Gastrocnemius medialis (tissue), 4 donors: ENCODE results near the gene KCNC4. TPM values are rescaled to one million over a fixed set of nuclear protein-coding genes. Genes with fewer than 3 reads are reported as not detected.

Source experiments
- ATAC-seq, 2 donors: fragments of 150-250 bp; one replicate each; pipeline ENCODE4 v1.9.1; 2016
- DNase-seq, 2 donors: peaks; one replicate each; pipeline ENCODE4 v3.0.0-alpha.2; 2019
- H3K27ac ChIP-seq, 4 donors: fragments of 200-600 bp; sonication (generic); 1 replicate in 1 of 4; 2 replicates in 3 of 4; pipeline ENCODE4 v1.5.1; 2016 to 2018; ENCODE audit warnings: mild to moderate bottlenecking in 2 of 4, moderate library complexity in 1 of 4
- H3K27me3 ChIP-seq, 3 donors: fragments of 200-600 bp; sonication (generic) in 2 of 3; 1 replicate in 1 of 3; 2 replicates in 2 of 3; pipeline versions ENCODE4 v1.5.1 to v1.6.0; 2016 to 2019; ENCODE audit warnings: mild to moderate bottlenecking in 1 of 3, moderate library complexity in 1 of 3
- H3K36me3 ChIP-seq, 2 donors: fragments of 200-600 bp; sonication (generic) in 1 of 2; one replicate each; pipeline ENCODE4 v1.5.1; 2017 to 2018
- H3K4me1 ChIP-seq, 2 donors: fragments of 200-600 bp; sonication (generic) in 1 of 2; one replicate each; pipeline ENCODE4 v1.5.1; 2016 to 2017; ENCODE audit warnings: mild to moderate bottlenecking in 2 of 2
- H3K4me3 ChIP-seq, 4 donors: fragments of 200-600 bp; sonication (generic) in 3 of 4; 1 replicate in 1 of 4; 2 replicates in 3 of 4; pipeline ENCODE4 v1.5.1; 2016 to 2019; ENCODE audit warnings: mild to moderate bottlenecking in 2 of 4
- H3K9me3 ChIP-seq, 3 donors: fragments of 200-600 bp; sonication (generic) in 2 of 3; 1 replicate in 1 of 3; 2 replicates in 2 of 3; pipeline ENCODE4 v1.5.1; 2016 to 2019
- POLR2A ChIP-seq, 2 donors: fragments of 450-650 bp; IDR thresholded peaks; one replicate each; pipeline ENCODE4 v1.6.1; 2017; ENCODE audit warnings: antibody characterized with exemption in 2 of 2, mild to moderate bottlenecking in 2 of 2, moderate library complexity in 2 of 2
- in situ Hi-C, 4 donors: fragments of 200-750 bp; cut with MboI; loops; one replicate each; pipeline versions ENCODE4 v1.15.0 to v1.8.0; 2017; ENCODE audit warnings: low sequenced_read_pairs in 4 of 4
- intact Hi-C: fragments of 100-400 bp; cut with DNase I; formaldehyde crosslinking; loops from one replicate; pipeline ENCODE4 v1.15.1; 2023; ENCODE audit warnings: low total_unique reads
- total RNA-seq, 4 donors: library from RNA; depleted of rRNA; stranded (reverse); fragments of >200 nt; gene quantifications; one replicate each; pipeline versions ENCODE4 v1.1.0 to v1.2.3, GENCODE V29; 2016
- TF ChIP-seq, protein P1 (sequence below), 5 experiments: fragments of 450-650 bp in 3 of 5; fragments of 200-600 bp in 2 of 5; sonication (generic) in 2 of 5; IDR thresholded peaks in 4 of 5; conservative IDR thresholded peaks in 1 of 5; 1 replicate in 4 of 5; 2 replicates in 1 of 5; pipeline ENCODE4 v1.5.1; 2016 to 2019; ENCODE audit warnings: antibody characterized with exemption in 5 of 5, mild to moderate bottlenecking in 3 of 5, moderate library complexity in 3 of 5

Gene KCNC4
- total RNA-seq, 4 donors from 2014 or later, result 3.1 to 9.1 (median 4.1) TPM

DNA sequence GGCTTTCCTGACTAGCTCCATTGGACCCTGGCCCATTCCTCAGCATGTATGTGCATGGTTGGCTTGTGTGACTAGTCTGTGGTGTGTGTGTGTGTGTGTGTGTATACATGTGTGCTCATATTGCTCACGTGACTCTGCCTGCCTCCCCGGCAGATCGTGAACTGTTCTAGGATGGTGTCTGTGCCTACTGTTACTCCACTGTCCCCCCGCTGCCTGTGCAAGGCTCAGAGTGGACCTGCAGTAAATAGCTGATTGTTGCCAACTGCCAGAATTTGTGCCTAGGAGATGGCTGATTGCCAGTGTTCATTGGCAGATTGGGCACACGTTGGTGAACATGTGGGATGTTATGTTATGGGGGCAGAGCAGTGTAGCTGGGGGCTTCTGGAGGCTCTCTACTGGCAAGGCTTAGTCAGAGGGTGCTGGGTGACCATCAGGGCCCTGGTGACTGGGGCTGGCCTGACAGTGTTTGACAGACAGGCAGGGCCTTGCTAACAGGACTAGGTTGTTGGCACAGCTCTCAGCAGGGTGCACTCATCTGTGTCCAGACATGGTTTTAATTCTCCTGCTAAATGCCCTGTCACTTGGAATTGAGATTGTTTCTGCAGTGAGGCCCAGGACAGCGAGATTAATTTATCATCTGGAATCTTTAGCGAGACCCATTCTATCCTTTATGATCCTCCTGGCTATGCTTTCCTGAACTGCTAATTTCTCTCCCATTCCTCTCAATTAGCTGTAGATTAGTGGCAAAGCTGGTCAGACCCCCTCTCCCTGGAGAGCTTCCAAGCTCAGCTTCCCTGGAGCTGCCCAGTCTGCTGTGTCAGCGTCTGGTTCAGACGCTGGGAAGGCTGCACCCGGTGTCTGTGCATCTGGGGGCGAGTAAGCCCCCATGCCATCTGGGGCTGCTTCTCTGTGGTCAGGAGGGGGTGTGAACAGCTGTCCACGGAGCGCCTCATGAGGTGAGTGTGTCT lies 39.1 kb upstream of the KCNC4 start:
- H3K36me3 ChIP-seq, result no peaks in the 10 kb centered on the region
- no peak for TF ChIP-seq POLR2A (IDR thresholded peaks at IDR 0.05)
- TF ChIP-seq, protein P1, sequence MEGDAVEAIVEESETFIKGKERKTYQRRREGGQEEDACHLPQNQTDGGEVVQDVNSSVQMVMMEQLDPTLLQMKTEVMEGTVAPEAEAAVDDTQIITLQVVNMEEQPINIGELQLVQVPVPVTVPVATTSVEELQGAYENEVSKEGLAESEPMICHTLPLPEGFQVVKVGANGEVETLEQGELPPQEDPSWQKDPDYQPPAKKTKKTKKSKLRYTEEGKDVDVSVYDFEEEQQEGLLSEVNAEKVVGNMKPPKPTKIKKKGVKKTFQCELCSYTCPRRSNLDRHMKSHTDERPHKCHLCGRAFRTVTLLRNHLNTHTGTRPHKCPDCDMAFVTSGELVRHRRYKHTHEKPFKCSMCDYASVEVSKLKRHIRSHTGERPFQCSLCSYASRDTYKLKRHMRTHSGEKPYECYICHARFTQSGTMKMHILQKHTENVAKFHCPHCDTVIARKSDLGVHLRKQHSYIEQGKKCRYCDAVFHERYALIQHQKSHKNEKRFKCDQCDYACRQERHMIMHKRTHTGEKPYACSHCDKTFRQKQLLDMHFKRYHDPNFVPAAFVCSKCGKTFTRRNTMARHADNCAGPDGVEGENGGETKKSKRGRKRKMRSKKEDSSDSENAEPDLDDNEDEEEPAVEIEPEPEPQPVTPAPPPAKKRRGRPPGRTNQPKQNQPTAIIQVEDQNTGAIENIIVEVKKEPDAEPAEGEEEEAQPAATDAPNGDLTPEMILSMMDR (IDR thresholded peaks at IDR 0.05 in 4 of 5, conservative IDR thresholded peaks at IDR 0.05 in 1 of 5), result no peak
- no peak overlapping the region for H3K27ac ChIP-seq
- in situ Hi-C loops (no loop called here), intact Hi-C loops (no loop called here)
- no peak overlapping the region for H3K4me3 ChIP-seq
- DNase-seq (no peak), ATAC-seq (no peak)
- H3K9me3 ChIP-seq, result no peaks in the 10 kb centered on the region
- no peaks in the 10 kb centered on the region for H3K27me3 ChIP-seq
- H3K4me1 ChIP-seq, result no peaks in the 10 kb centered on the region

DNA sequence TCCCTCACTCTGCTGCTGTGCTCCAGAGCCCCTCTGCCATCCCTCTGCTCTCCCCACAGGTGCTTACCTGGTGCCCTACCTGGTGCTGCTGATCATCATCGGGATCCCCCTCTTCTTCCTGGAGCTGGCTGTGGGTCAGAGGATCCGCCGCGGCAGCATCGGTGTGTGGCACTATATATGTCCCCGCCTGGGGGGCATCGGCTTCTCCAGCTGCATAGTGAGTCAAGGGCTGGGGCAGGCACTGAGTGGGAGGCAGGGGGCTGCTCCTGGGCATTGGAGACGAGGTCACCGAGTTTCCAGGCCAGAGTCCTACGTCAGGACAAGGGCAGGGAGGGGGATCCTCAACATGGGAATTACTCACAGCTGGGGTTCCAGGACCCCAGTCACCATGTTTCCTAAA lies 38.1 kb upstream of the KCNC4 start:
- Histone ChIP-seq H3K36me3 (no peaks in the 10 kb centered on the region), H3K9me3 (no peaks in the 10 kb centered on the region), H3K4me3 (no peak overlapping the region), H3K27me3 (no peaks in the 10 kb centered on the region), H3K27ac (no peak overlapping the region), H3K4me1 (no peaks in the 10 kb centered on the region)
- ATAC-seq (no peak), DNase-seq (no peak)
- no peak for TF ChIP-seq POLR2A (IDR thresholded peaks at IDR 0.05)
- TF ChIP-seq, protein P1 (IDR thresholded peaks at IDR 0.05 in 4 of 5, conservative IDR thresholded peaks at IDR 0.05 in 1 of 5), result no peak
- intact Hi-C loops, result no loop called here
- in situ Hi-C loops, result no loop called here

- no peak for DNase-seq
- Histone ChIP-seq H3K4me1 (no peaks in the 10 kb centered on the region), H3K9me3 (no peaks in the 10 kb centered on the region), H3K27ac (no peak overlapping the region), H3K4me3 (no peak overlapping the region), H3K27me3 (no peaks in the 10 kb centered on the region), H3K36me3 (no peaks in the 10 kb centered on the region)
- no peak for TF ChIP-seq POLR2A (IDR thresholded peaks at IDR 0.05)
- TF ChIP-seq, protein P1 (IDR thresholded peaks at IDR 0.05 in 4 of 5, conservative IDR thresholded peaks at IDR 0.05 in 1 of 5), result no peak
- in situ Hi-C loops, result no loop called here
- ATAC-seq, result no peak
- intact Hi-C loops, result no loop called here
Measured at GRCh38 chr1:110173466-110174105, 36.5 kb upstream of the KCNC4 start.

- in situ Hi-C loops, result no loop called here
- intact Hi-C loops, result no loop called here
- no peak overlapping the region for H3K27ac ChIP-seq
Measured at GRCh38 chr1:110174961-110175360, 35.2 kb upstream of the KCNC4 start.

More at GRCh38 chr1:110174961-110175360, 35.2 kb upstream of the KCNC4 start:
- DNase-seq (no peak), ATAC-seq (no peak)
- Histone ChIP-seq H3K4me3 (no peak overlapping the region), H3K4me1 (no peaks in the 10 kb centered on the region), H3K27me3 (no peaks in the 10 kb centered on the region), H3K9me3 (no peaks in the 10 kb centered on the region), H3K36me3 (no peaks in the 10 kb centered on the region)
- TF ChIP-seq, protein P1 (IDR thresholded peaks at IDR 0.05 in 4 of 5, conservative IDR thresholded peaks at IDR 0.05 in 1 of 5), result no peak
- TF ChIP-seq POLR2A (IDR thresholded peaks at IDR 0.05), result no peak
